Activated CD8-positive, alpha-beta memory T cell treated with anti-CD3 and anti-CD28 coated beads for 4 hours (primary cell): ENCODE data around the gene DPY19L3.
"Not testable (repeated sequence)": the region's sequence is repeated elsewhere in the genome, so short reads cannot be mapped to it uniquely, and the experiment has no call there.

ENCODE experiments used
- DNase-seq, 2 donors: peaks; one replicate each; pipeline ENCODE4 v3.0.0-alpha.2; 2020; ENCODE audit warnings: low read depth in 2 of 2

DPY19L3 gene

DNA sequence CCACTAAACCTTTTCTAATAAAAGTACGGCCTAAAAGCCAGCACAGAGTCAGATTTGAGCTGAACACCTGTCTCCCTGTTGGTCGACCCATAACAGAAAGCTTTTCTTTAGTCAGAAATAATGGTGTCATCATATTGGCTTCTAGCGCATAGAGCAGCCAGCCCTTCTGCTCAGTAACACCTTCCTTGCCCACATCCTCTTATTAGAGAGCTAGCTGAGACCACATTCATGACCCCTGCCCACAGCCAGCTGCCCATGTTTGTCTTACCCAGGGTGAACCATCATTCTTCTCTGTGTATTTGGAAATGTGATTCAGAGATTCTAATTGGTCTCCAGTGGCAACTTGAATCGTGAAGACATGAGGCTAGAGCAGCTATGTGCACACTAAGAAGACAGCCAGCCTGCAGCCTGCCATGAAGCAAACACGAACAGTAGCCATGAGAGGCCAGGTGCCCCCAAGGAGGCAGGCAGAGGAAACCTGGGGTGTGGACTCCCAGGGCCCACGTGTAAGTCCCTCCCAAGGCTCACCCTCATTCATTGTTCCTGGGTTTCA is 93.2 kb downstream of the DPY19L3 start:
- DNase-seq: no peak

DNA sequence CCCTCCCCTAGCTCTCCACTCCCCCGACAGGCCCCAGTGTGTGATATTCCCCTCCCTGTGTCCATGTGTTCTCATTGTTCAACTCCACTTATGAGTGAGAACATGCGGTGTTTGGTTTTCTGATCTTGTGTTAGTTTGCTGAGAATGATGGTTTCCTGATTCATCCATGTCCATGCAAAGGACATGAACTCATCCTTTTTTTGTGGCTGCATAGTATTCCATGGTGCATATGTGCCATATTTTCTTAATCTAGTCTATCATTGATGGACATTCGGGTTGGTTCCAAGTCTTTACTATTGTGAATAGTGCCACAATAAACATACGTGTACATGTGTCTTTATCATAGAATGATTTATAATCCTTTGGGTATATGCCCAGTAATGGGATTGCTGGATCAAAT is 106.9 kb downstream of the DPY19L3 start:
- not testable (repeated sequence) for DNase-seq

DNA sequence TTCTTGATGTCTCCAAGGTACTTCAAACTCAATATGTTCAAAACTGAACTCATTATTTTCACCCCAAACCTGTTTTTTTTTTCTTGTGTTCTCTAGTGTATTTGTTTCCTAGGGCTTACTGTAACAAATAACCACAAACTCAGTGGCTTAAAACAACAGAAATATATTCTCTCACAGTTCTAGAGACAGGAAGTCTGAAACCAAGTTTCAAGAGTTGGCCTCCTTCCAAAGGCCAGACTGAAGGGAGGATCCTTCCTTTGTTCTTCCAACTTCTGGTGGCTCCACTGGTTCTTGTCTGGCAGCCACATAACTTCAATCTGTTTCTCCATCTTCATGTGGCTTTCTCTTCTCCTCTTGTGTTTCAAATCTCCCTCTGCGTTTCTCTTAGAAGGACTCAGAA is 113.5 kb downstream of the DPY19L3 start:
- DNase-seq: no peak

DNA sequence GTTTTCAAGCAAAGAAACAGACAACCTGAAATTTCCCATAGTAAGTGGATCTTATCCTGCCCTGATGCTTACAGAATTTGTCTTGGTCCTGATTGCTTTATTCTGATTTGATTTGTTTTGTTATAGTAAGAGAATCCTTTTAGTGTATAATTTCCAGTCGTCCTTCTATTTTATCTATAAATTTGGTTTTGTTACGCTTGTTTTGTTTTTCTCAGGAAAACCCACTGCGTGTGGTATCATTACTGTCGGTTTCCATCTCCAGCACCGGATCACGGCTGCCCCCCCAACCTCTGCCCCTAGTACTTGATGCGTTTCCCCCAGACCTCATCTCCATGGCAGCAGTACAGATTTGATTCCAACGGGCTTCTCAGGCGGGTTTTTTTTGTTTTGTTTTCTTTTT is 117.4 kb downstream of the DPY19L3 start:
- no peak for DNase-seq

DNA sequence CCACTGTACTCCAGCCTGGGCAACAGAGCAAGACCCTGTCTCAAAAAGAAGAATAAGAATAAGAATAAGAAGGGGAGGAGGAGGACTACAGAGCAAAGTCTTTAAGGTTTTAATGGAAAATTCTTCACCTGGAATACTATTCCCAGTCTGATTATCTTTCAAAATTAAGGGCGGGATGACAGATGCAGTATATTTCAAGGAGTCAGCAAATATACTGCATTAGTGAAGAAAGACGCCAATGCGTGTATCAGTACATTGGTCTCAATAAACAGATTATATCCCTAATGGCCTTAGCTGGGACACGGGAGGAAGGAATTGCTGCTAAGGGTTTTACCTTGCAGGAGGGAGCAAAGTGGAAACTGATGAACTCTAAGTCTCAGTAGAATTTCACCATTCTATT is 121.3 kb downstream of the DPY19L3 start:
- DNase-seq: no peak

GRCh38 chr19:32530773-32531172 is 125.2 kb downstream of the DPY19L3 start:
- DNase-seq: no peak

DNA sequence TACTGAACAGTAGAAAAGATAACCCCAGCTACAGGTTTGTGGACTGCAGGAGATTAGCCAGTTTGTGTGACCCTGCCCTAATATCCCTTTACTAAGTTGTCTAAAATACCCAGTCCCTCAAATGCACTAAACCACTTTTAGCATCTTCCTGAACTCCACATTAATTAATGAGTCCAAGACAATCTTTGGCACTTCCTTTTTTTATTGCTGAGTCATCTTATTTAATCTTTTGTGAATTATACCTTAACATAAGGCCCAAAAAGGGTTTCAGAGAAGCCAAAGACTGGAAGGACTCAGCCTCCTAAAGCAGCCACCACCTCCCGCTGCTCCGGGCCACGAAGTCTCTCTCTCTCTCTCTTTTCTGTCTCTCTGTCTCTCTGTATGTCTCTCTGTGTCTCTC is 126.7 kb downstream of the DPY19L3 start:
- no peak for DNase-seq
